H9 (cell line): ENCODE data around the gene USP46. TPM values are rescaled to one million over a fixed set of nuclear protein-coding genes. Genes with fewer than 3 reads are reported as not detected.
A peak's percentile ranks its signal among the peaks of the same experiment; 100 is the strongest.

Source experiments
- DNase-seq: peaks from one replicate; pipeline ENCODE4 v3.0.0-alpha.2; 2017
- H2AFZ ChIP-seq: one replicate; pipeline ENCODE4 v1.6.1; 2013; ENCODE audit warnings: mild to moderate bottlenecking, low read length, control low read depth, moderate library complexity
- H2AK5ac ChIP-seq: 2 replicates; pipeline ENCODE4 v1.6.1; 2013; ENCODE audit warnings: low read length, control low read depth, mixed read lengths; ENCODE audit not compliant: insufficient read length
- H2BK120ac ChIP-seq: one replicate; pipeline ENCODE4 v1.6.1; 2013; ENCODE audit warnings: low read depth, mild to moderate bottlenecking, low read length, control low read depth, inconsistent platforms; ENCODE audit not compliant: poor library complexity, severe bottlenecking
- H2BK12ac ChIP-seq: 2 replicates; pipeline ENCODE4 v1.6.1; 2013; ENCODE audit warnings: low read length, control low read depth, mixed read lengths, low read depth; ENCODE audit not compliant: insufficient read length
- H2BK15ac ChIP-seq: 2 replicates; pipeline ENCODE4 v1.6.1; 2013; ENCODE audit warnings: low read depth, low read length, control low read depth
- H2BK20ac ChIP-seq: one replicate; pipeline ENCODE4 v1.6.1; 2013; ENCODE audit warnings: low read depth, mild to moderate bottlenecking, low read length, control low read depth, inconsistent platforms; ENCODE audit not compliant: poor library complexity, severe bottlenecking
- H2BK5ac ChIP-seq: 2 replicates; pipeline ENCODE4 v1.6.1; 2013; ENCODE audit warnings: low read length, control low read depth, mixed read lengths; ENCODE audit not compliant: insufficient read length
- H3K14ac ChIP-seq: 2 replicates; pipeline ENCODE4 v1.6.1; 2013; ENCODE audit warnings: low read length, control low read depth; ENCODE audit not compliant: insufficient read depth
- H3K18ac ChIP-seq: 2 replicates; pipeline ENCODE4 v1.6.1; 2013; ENCODE audit warnings: low read depth, mild to moderate bottlenecking, mixed read lengths, low read length, control low read depth; ENCODE audit not compliant: insufficient read length
- H3K23ac ChIP-seq: 2 replicates; pipeline ENCODE4 v1.6.1; 2013; ENCODE audit warnings: low read length, control low read depth, mixed read lengths, low read depth; ENCODE audit not compliant: insufficient read length
- H3K23me2 ChIP-seq: 2 replicates; pipeline ENCODE4 v1.6.1; 2013; ENCODE audit warnings: low read depth, mild to moderate bottlenecking, mixed read lengths, low read length, control low read depth; ENCODE audit not compliant: insufficient read length, poor library complexity, severe bottlenecking
- H3K27ac ChIP-seq: 2 replicates; pipeline ENCODE4 v1.5.1; 2013; ENCODE audit warnings: low read length, control low read depth, mixed read lengths, low read depth; ENCODE audit not compliant: insufficient read length
- H3K27me3 ChIP-seq: 2 replicates; pipeline ENCODE4 v1.6.1; 2013; ENCODE audit warnings: low read length, control low read depth, inconsistent platforms; ENCODE audit not compliant: insufficient read depth
- H3K4ac ChIP-seq: 2 replicates; pipeline ENCODE4 v1.6.1; 2013; ENCODE audit warnings: low read depth, mild to moderate bottlenecking, control low read depth, inconsistent platforms, low read length, moderate library complexity
- H3K4me1 ChIP-seq: 2 replicates; pipeline ENCODE4 v1.6.1; 2013; ENCODE audit warnings: low read length, control low read depth, inconsistent platforms; ENCODE audit not compliant: insufficient read depth
- H3K4me2 ChIP-seq: 2 replicates; pipeline ENCODE4 v1.6.1; 2013; ENCODE audit warnings: low read length, control low read depth, mixed read lengths; ENCODE audit not compliant: insufficient read length, insufficient read depth
- H3K56ac ChIP-seq: 2 replicates; pipeline ENCODE4 v1.6.1; 2013; ENCODE audit warnings: low read depth, mild to moderate bottlenecking, mixed read lengths, low read length, control low read depth; ENCODE audit not compliant: insufficient read length
- H3K79me1 ChIP-seq: 2 replicates; pipeline ENCODE4 v1.6.1; 2013; ENCODE audit warnings: low read depth, mild to moderate bottlenecking, moderate library complexity, low read length, control low read depth, inconsistent platforms; ENCODE audit not compliant: insufficient read depth, poor library complexity, severe bottlenecking
- H3K79me2 ChIP-seq: 2 replicates; pipeline ENCODE4 v1.6.1; 2013; ENCODE audit warnings: low read length, control low read depth, inconsistent platforms; ENCODE audit not compliant: insufficient read depth
- H3K9ac ChIP-seq: 2 replicates; pipeline ENCODE4 v1.6.1; 2013; ENCODE audit warnings: low read length, control low read depth, mixed read lengths; ENCODE audit not compliant: insufficient read length; ENCODE audit errors: extremely low read depth
- H3K9me3 ChIP-seq: one replicate; pipeline ENCODE4 v1.6.1; 2013; ENCODE audit warnings: low read depth, low read length, inconsistent platforms; ENCODE audit not compliant: control insufficient read depth
- H3T11ph ChIP-seq: one replicate; pipeline ENCODE4 v1.6.1; 2013; ENCODE audit warnings: mild to moderate bottlenecking, low read length, control low read depth, inconsistent platforms
- H4K20me1 ChIP-seq: one replicate; pipeline ENCODE4 v1.6.1; 2013; ENCODE audit not compliant: control insufficient read depth, insufficient read length, insufficient read depth
- H4K5ac ChIP-seq: 2 replicates; pipeline ENCODE4 v1.6.1; 2013; ENCODE audit warnings: low read depth, mild to moderate bottlenecking, mixed read lengths, low read length, control low read depth; ENCODE audit not compliant: insufficient read length
- H4K8ac ChIP-seq: replicated peaks from 2 replicates; pipeline ENCODE4 v1.6.1; 2013; ENCODE audit warnings: low read length, control low read depth, mixed read lengths, low read depth; ENCODE audit not compliant: insufficient read length
- H4K91ac ChIP-seq: 2 replicates; pipeline ENCODE4 v1.6.1; 2013; ENCODE audit warnings: low read depth, mild to moderate bottlenecking, moderate library complexity, mixed read lengths, low read length, control low read depth; ENCODE audit not compliant: insufficient read length
- H3K27ac Mint-ChIP-seq, 3 experiments: 2 replicates in 2 of 3; 3 replicates in 1 of 3; pipeline ENCODE4 v1.8.0; 2020 to 2021; ENCODE audit warnings: mixed read lengths in 3 of 3, mild to moderate bottlenecking in 1 of 3, moderate library complexity in 1 of 3
- H3K27me3 Mint-ChIP-seq: 2 replicates; pipeline ENCODE4 v1.8.0; 2021; ENCODE audit warnings: low read depth, mild to moderate bottlenecking, moderate library complexity, mixed read lengths
- H3K36me3 Mint-ChIP-seq, 3 experiments: 2 replicates in 2 of 3; 3 replicates in 1 of 3; pipeline ENCODE4 v1.8.0; 2020 to 2021; ENCODE audit warnings: low read depth in 3 of 3, mixed read lengths in 3 of 3; ENCODE audit not compliant: insufficient read depth in 1 of 3
- H3K4me1 Mint-ChIP-seq, 2 experiments: 2 replicates each; pipeline ENCODE4 v1.8.0; 2020; ENCODE audit warnings: mixed read lengths in 2 of 2
- H3K4me3 Mint-ChIP-seq, 2 experiments: 2 replicates in 1 of 2; 3 replicates in 1 of 2; pipeline ENCODE4 v1.8.0; 2020 to 2021; ENCODE audit warnings: mild to moderate bottlenecking in 2 of 2, mixed read lengths in 2 of 2, moderate library complexity in 1 of 2
- H3K9me3 Mint-ChIP-seq, 2 experiments: 2 replicates in 1 of 2; 3 replicates in 1 of 2; pipeline ENCODE4 v1.8.0; 2020; ENCODE audit warnings: mild to moderate bottlenecking in 2 of 2, mixed read lengths in 2 of 2, moderate library complexity in 1 of 2
- CTCF ChIP-seq: fragments of 200-600 bp; sonication (generic); conservative IDR thresholded peaks from 3 replicates; pipeline ENCODE4 v1.8.0; 2021; ENCODE audit warnings: antibody characterized with exemption, mild to moderate bottlenecking
- WGBS: extraction: QIAGEN DNeasy Blood & Tissue Kit; methylation state at CpG from one replicate; pipeline ENCODE4 v1.1.7; 2013; ENCODE audit warnings: missing lambda C conversion rate, low lambda C conversion rate, mixed read lengths; ENCODE audit not compliant: insufficient read length; ENCODE audit errors: extremely low coverage; 5-methylcytosine and 5-hydroxymethylcytosine counted together
- total RNA-seq: library from RNA; stranded (reverse); gene quantifications from 2 replicates; pipeline ENCODE4 v1.2.1, GENCODE V29; 2021

Gene USP46
- total RNA-seq, 1 experiment from 2014 or later: 59.8 TPM

DNA sequence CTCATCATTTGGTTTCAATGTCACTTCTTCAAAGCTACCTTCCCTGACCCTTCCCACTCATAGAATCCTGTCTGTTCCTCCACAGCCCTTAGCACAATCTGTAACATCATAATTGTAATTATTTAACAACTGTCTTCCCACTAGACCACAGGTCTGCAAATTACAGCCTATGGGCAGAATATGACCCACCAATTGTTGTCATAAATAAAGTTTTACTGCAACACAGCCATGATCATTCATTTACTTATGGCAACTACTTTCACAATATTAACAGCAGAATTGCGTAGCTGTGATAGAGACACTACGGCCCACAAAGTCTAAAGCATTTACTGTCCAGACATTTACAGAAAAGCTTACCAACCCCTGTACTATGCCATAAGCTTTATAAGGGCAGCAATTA, 15.9 kb downstream of the USP46 start:
- H2AFZ ChIP-seq: no peak overlapping the region
- H4K8ac ChIP-seq: no peak overlapping the region
- H3K56ac ChIP-seq: no peak overlapping the region
- no peak overlapping the region for H3K4me2 ChIP-seq
- H3K23me2 ChIP-seq: no peaks in the 10 kb centered on the region
- peaks cover 48 to 64% of the 10 kb centered on the region in 2 experiments for H3K4me1 Mint-ChIP-seq
- H2BK5ac ChIP-seq: no peak overlapping the region
- no peak overlapping the region for H4K91ac ChIP-seq
- no peak overlapping the region for H2BK120ac ChIP-seq
- peaks cover under 1% of the 10 kb centered on the region for H3K79me1 ChIP-seq
- no peak overlapping the region for H2BK12ac ChIP-seq
- no peaks in the 10 kb centered on the region for H3K27me3 ChIP-seq
- no peak overlapping the region for H2BK15ac ChIP-seq
- no peak for TF ChIP-seq CTCF
- H3K79me2 ChIP-seq: peaks cover 45% of the 10 kb centered on the region; the same call in 1 of the 2 replicates
- H3K9ac ChIP-seq: no peak overlapping the region
- H3K36me3 Mint-ChIP-seq: peaks cover 5 to 13% (median 8%) of the 10 kb centered on the region in 3 experiments; a peak in 6 of 7 replicates
- H2BK20ac ChIP-seq: no peak overlapping the region
- no peak overlapping the region for H3K23ac ChIP-seq
- H3K27ac ChIP-seq: no peak overlapping the region
- H4K5ac ChIP-seq: no peak overlapping the region
- H3K27me3 Mint-ChIP-seq: no peaks in the 10 kb centered on the region
- H2AK5ac ChIP-seq: no peak overlapping the region
- H3K9me3 Mint-ChIP-seq: peaks cover 0 to 2% of the 10 kb centered on the region in 2 experiments; a peak in 2 of 5 replicates
- no peaks in the 10 kb centered on the region for H3K9me3 ChIP-seq
- no peak overlapping the region for H3K18ac ChIP-seq
- no peak overlapping the region for H3T11ph ChIP-seq
- no CpG with 5 or more reads among the region's 2 CpGs for WGBS
- H3K27ac Mint-ChIP-seq: peak overlapping the region in 1 of 3 experiments; percentile 21; a peak in 1 of 7 replicates
- H3K4me1 ChIP-seq: peaks cover 6% of the 10 kb centered on the region; the same call in 1 of the 2 replicates
- no peak overlapping the region for H3K4me3 Mint-ChIP-seq
- no peak for DNase-seq
- no peak overlapping the region for H3K4ac ChIP-seq
- no peak overlapping the region for H3K14ac ChIP-seq
- H4K20me1 ChIP-seq: no peaks in the 10 kb centered on the region
